ENCODE results near the gene PEAK3.

The PEAK3 gene

GRCh38 chr19:2249010-2249866 lies 32.7 kb downstream of the PEAK3 start, which contains the start of gene AMH:
AMH (plus strand) TSS chr19:2249323; CDS start chr19:2249333, 10 bp downstream.
- DNase-seq, result no peak

- no peak for DNase-seq
Measured at GRCh38 chr19:2248136-2249009, 33.6 kb downstream of the PEAK3 start.

- DNase-seq, result no peak
Measured at GRCh38 chr19:2247433-2248101, 34.4 kb downstream of the PEAK3 start.

- DNase-seq, result no peak
Measured at GRCh38 chr19:2246801-2247361, 35.1 kb downstream of the PEAK3 start.

GRCh38 chr19:2246014-2246620 lies 35.9 kb downstream of the PEAK3 start:
- DNase-seq, result no peak

GRCh38 chr19:2245273-2245672 lies 36.7 kb downstream of the PEAK3 start:
- no peak for DNase-seq

- no peak for DNase-seq
Measured at GRCh38 chr19:2244486-2244885, 37.5 kb downstream of the PEAK3 start.

- no peak for DNase-seq
Measured at GRCh38 chr19:2244125-2244411, 37.9 kb downstream of the PEAK3 start.

GRCh38 chr19:2243274-2244124 lies 38.5 kb downstream of the PEAK3 start:
- no peak for DNase-seq

GRCh38 chr19:2242816-2243215 lies 39.2 kb downstream of the PEAK3 start:
- no peak for DNase-seq

- no peak for DNase-seq
Measured at GRCh38 chr19:2242092-2242537, 39.9 kb downstream of the PEAK3 start.

- DNase-seq, result no peak
Measured at GRCh38 chr19:2240881-2241760, 40.9 kb downstream of the PEAK3 start.

GRCh38 chr19:2239771-2240770 lies 41.9 kb downstream of the PEAK3 start:
- DNase-seq, result no peak

- no peak for DNase-seq
Measured at GRCh38 chr19:2239173-2239572, 42.8 kb downstream of the PEAK3 start.

- no peak for DNase-seq
Measured at GRCh38 chr19:2237869-2238153, 44.2 kb downstream of the PEAK3 start.

- no peak for DNase-seq
Measured at GRCh38 chr19:2237051-2237868, 44.7 kb downstream of the PEAK3 start.

- peak; percentile 84 for DNase-seq
Measured at GRCh38 chr19:2236314-2237050, 45.5 kb downstream of the PEAK3 start, which contains the start of the genes PLEKHJ1 and SF3A2. PLEKHJ1 (minus strand) TSS chr19:2236329; CDS start chr19:2236248, 81 bp downstream. SF3A2 (plus strand) TSS chr19:2236824; CDS start chr19:2243419, 6,595 bp downstream.

GRCh38 chr19:2236064-2236313 lies 46.0 kb downstream of the PEAK3 start:
- no peak for DNase-seq

Measured in NCI-H510A (cell line).